ENCODE measurements around the gene OAS2. TPM values are rescaled to one million over a fixed set of nuclear protein-coding genes. Genes with fewer than 3 reads are reported as not detected.

The OAS2 gene
- total RNA-seq, 1 donor from 2014 or later, result 113 TPM

Other genes starting within 250 kb of the OAS2 start
- not detected in 2 replicates for gene RPH3A, start 186.8 kb upstream of the OAS2 start, total RNA-seq
- 24.2 and 29.2 TPM in 2 replicates for gene OAS1, start 71.6 kb upstream of the OAS2 start, total RNA-seq
- gene OAS3, start 40.0 kb upstream of the OAS2 start, total RNA-seq, result 50.1 and 54.2 TPM in 2 replicates
- gene DTX1, start 78.2 kb downstream of the OAS2 start, total RNA-seq, result 0.29 TPM in 2 replicates
- 0.10 and 0.34 TPM in 2 replicates for gene RASAL1, start 157.2 kb downstream of the OAS2 start, total RNA-seq
- 0.16 and 0.17 TPM in 2 replicates for gene CFAP73, start 171.2 kb downstream of the OAS2 start, total RNA-seq
- 121 and 133 TPM in 2 replicates for gene DDX54, start 207.0 kb downstream of the OAS2 start, total RNA-seq
- 27.1 and 31.4 TPM in 2 replicates for gene RITA1, start 207.2 kb downstream of the OAS2 start, total RNA-seq
- 31.4 and 35.4 TPM in 2 replicates for gene TPCN1, start 242.9 kb downstream of the OAS2 start, total RNA-seq

All from activated T-helper 1 cell treated with anti-CD3 and anti-CD28 coated beads, Interleukin-12 subunit alpha, Interleukin-12 subunit beta, Interleukin-2, Interleukin-4 antibody, amounts not matched to agents 30 ng/mL and 10 ng/mL and 1 ng/mL, durations not matched to agents 14 hours and 24 hours and 36 hours (primary cell).